ENCODE data around the gene GC. TPM values are rescaled to one million over a fixed set of nuclear protein-coding genes. Genes with fewer than 3 reads are reported as not detected.

The GC gene
- total and polyA plus RNA-seq, 2 of the 4 experiments (the other 2 are of a cell fraction), result not detected

DNA sequence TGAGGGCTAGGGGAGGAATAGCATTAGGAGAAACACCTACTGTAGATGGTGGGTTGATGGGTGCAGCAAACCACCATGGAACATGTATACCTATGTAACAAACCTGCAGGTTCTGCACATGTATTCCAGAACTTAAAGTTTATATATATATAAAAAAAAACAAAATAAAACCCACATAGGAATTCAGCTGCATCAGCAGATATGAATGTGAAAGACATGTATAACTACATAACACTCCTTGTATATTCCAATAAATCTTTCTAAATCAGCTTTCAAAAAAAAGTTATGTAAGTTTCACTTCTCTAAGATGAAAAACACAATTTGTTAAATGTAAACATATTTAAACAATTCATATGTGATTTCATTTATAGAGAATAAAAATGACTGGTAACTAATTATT is 6.0 kb downstream of the GC start:
- Histone ChIP-seq H3K23ac (ENCODE audit: low read depth, low read length) (no peak overlapping the region), H3K27ac (ENCODE audit: insufficient read depth, low read length) (no peak overlapping the region), H2BK15ac (ENCODE audit: low read depth, low read length) (no peak overlapping the region), H2AK9ac (replicated peaks; ENCODE audit: low read depth, low read length, poor library complexity) (no peak overlapping the region), H3K36me3 (ENCODE audit: control insufficient read depth, insufficient read depth, low read length) (no peaks in the 10 kb centered on the region), H3K18ac (ENCODE audit: low read depth, low read length) (no peak overlapping the region), H3K27me3 (ENCODE audit: control insufficient read depth, insufficient read depth, low read length) (no peaks in the 10 kb centered on the region), H2AK5ac (ENCODE audit: low read depth, low read length) (no peak overlapping the region), H2BK120ac (ENCODE audit: low read depth, low read length) (no peak overlapping the region), H2BK5ac (ENCODE audit: low read depth, low read length, poor library complexity, severe bottlenecking) (no peak overlapping the region), H4K8ac (ENCODE audit: low read depth in 2 of 2, low read length in 2 of 2) (no peak overlapping the region), H3K4me3 (ENCODE audit: insufficient read depth, low read depth, low read length) (no peak overlapping the region), H3K14ac (replicated peaks; ENCODE audit: low read depth, low read length) (no peak overlapping the region), H3K9me3 (ENCODE audit: control insufficient read depth, insufficient read depth, low read length) (no peaks in the 10 kb centered on the region), H3K56ac (ENCODE audit: extremely low read depth, insufficient read depth, low read length) (no peak overlapping the region), H3K4ac (ENCODE audit: low read depth, low read length) (no peak overlapping the region), H2BK20ac (ENCODE audit: low read depth, low read length) (no peak overlapping the region), H4K20me1 (ENCODE audit: insufficient read depth, low read length) (no peaks in the 10 kb centered on the region), H4K91ac (ENCODE audit: insufficient read depth, low read depth, low read length) (no peak overlapping the region), H3K9ac (ENCODE audit: low read depth, low read length) (no peak overlapping the region), H3K4me1 (ENCODE audit: control insufficient read depth, insufficient read depth, low read length) (no peaks in the 10 kb centered on the region), H3K9me1 (ENCODE audit: insufficient read depth, low read length) (no peaks in the 10 kb centered on the region), H3K79me1 (ENCODE audit: low read depth in 1 of 2, low read length in 2 of 2) (no peaks in the 10 kb centered on the region), H4K5ac (ENCODE audit: low read depth, low read length) (no peak overlapping the region), H2AFZ (replicated peaks; ENCODE audit: low read length, poor library complexity) (no peak overlapping the region), H3K4me2 (ENCODE audit: low read depth, low read length) (no peak overlapping the region)
- ATAC-seq (ENCODE audit: low read depth) (no peak), DNase-seq (no peak)
- TF ChIP-seq FOS (IDR thresholded peaks at IDR 0.05; ENCODE audit: low read depth, low read length) (no peak), MAFK (IDR thresholded peaks at IDR 0.05; ENCODE audit: low read depth, low read length) (peak; percentile 39; the same call in 1 of the 2 replicates)
- in situ Hi-C loops (cut with MboI; ENCODE audit: low sequenced_read_pairs), result no loop called here
- CTCF ChIA-PET, result interaction anchor here (1.3 kb wide), 1 partner anchor 9 kb away, joined by 3 read pairs; no protein-coding TSS in a partner anchor
- BruUV-seq (replicated peaks), result no TSS peak
- intact Hi-C loops (cut with micrococcal nuclease), result no loop called here
- dilution Hi-C loops (cut with HindIII; ENCODE audit: low sequenced_read_pairs, unreplicated experiment), result no loop called here
- POLR2A ChIA-PET (ENCODE audit: unreplicated experiment), result no interaction called here

All from IMR-90 (cell line).